Cerebellar nuclear complex (tissue), 1 donor: ENCODE measurements around the gene TCL1A.

Experiments used
- DNase-seq, 2 experiments: peaks; one replicate each; lab custom pipeline; 2025; lab: John Stamatoyannopoulos, UW

Gene TCL1A

DNA sequence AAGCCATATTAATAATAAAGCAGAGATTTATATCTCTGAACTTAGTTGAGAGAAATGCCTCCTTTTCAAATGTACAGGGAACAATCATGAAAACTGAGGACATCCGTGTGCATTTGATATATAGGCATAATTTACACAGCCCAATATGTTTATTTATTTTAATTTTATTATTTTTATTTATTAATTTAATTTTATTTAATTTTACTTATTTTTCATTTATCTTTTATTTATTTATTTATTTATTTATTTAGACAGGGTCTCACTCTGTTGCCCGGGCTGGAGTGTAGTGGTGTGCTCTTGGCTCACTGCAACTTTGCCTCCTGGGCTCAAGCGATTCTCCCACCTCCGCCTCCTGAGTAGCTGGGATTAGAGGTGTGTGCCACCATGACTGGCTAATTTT, 8.4 kb downstream of the TCL1A start:
- DNase-seq, result no peak

DNA sequence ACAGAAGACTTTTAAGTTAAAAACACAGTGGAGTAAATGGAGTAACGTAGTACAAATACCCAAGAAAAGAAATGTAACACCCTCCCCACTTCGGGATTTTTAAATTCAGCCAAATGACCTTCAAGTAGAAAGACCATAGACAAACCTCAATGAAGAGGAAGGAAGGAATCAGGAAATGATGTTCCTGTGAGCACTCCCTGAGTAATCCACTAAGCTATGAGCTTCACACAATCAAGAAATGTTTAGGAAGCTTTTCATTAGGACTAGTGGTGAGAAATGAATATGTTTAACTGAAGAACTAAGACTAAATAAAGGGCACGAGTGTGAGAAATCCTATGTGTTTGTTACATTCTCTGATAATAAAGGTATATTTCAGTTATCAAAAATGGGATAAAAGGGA, 10.1 kb downstream of the TCL1A start:
- no peak for DNase-seq

DNA sequence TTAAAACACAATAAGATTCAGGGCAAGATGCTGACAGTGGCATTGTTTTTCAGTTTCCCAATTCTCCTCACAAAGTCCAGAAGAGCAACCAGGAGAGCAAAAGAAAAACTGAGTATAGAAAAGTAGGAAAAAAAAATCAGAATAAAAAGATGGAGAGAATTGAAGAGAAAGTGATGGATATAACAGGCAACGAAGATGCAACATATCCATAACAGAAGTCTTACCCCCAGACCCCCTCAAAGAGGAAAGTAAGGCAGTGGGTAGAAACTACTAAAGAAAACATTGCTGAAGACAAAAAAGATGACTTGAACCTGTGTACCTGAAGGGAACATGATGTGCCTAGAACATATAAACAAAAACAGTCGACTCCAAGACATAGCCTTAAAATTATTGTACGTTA, 10.6 kb downstream of the TCL1A start:
- no peak for DNase-seq

DNA sequence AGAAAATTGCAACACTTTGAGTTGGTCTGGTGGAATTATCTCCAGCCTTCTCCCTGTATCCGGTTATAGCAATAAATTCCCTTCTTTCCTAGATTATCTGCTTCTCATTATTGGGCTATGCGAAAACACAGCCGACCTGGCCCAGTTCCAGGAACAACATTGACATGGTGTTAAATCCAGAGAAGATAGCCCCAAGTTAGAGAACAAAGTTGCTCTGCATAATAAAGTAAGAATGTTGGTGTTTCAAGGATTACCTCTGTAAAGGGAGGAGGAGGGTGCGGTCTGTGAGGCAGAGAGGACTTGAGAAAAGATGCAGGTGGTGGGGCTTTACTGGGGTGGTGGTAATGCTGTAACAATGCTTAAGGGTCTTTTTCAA, 12.1 kb downstream of the TCL1A start:
- no peak for DNase-seq

DNA sequence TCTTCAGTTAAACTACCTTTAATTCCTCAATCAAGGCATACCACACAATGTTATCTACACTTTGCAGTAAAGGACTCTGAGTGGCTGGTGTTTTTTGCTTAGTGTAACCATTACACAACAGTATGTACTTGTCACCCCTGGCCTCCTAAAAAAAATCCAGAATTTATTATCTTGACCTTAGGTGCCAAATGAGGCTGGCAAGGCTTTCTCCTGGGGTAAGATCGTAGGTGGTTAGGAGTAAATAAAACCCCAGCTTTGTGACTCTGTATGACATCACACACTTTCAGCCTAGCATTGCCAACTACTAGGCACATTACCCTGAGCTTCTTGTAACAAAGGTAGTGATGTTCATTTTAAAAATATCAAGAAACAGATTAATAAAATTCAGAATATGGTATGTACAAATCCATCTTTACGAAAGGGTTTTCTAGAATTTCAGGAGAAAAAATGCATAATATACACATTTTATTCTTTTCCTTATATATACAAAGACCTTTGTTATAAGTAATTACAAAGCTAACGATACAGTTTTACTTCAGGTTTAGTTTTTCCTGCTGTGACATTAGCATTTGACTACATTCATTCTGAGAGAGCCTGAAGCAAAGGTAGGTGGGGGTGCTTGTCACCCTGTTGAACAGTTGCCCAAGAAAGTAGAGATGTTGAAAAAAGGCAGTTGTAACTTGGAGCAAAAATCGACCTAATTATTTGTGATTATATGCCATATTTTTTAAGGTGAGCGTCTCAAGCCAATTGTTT, 13.5 kb downstream of the TCL1A start:
- DNase-seq, result no peak

DNA sequence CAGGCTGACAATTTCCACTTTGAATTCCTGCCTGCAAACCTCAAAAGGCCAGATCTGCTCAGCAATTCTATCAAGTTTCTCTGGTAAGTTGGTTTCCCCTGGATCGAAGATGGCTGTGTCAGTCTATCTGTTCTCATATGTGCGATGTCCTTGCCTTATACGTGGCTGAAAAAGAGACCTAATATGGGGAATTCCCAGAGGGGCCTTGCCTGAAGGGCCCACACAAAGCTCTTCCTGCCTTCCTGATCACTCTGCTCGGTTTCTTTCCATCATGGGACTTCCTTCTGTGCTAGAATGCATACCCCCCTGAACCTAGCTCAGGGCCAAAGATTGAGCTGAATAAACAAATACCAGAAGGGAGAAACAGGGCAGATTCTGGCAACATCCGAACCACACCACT, 14.5 kb downstream of the TCL1A start:
- DNase-seq, result no peak

DNA sequence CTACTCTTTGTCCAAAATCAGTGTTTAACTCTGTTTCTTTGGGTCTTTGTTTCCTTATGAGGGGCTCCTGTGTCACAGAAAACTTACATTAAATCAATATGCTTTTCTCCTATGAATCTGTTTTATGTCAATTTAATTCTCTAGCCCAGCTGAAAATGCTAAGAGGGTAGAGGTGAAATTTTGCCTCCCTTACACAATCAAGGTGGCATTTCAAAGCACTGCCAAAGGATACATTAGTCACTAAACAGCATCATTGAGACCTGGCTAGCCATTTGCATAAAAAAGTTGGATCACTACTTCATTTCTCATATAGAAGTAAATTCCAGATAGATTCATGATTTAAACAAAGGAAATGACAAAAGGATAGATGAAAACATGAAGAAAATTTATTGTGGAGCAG, 15.6 kb downstream of the TCL1A start:
- no peak for DNase-seq

DNA sequence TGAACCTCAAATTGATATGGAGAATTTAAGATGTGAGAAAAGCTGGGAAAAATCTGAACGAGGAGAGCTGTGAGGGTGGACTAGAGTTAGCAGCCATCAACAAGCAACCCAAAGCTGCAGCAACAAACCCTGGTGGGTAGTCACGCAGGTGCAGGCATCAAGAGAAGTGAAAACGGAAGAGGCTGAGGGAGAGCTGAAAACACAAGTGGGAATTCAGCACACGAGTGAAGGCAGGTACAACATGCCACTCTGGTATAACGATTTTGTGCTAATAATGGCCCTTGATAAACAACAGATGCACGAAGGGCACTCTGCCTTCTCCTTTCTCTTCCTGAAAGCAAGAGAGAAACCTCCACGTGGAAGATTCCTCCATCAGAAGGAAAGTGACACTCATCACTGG, 16.2 kb downstream of the TCL1A start:
- DNase-seq, result no peak

DNA sequence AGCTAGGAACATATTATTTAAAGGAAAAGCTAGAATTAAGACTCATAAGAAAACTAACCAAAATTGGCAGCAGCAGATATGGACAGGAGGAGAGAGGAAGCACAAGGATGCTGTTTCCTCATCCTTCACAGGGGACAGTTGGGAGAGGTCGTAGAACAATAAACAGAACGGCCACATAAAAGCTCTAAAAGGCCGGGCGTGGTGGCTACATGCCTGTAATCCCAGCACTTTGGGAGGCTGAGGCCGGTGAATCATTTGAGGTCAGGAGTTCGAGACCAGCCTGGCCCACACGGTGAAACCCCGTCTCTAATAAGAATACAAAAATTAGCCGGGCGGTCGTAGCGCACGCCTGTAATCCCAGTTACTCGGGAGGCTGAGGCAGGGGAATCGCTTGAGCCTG, 17.2 kb downstream of the TCL1A start:
- no peak for DNase-seq

DNA sequence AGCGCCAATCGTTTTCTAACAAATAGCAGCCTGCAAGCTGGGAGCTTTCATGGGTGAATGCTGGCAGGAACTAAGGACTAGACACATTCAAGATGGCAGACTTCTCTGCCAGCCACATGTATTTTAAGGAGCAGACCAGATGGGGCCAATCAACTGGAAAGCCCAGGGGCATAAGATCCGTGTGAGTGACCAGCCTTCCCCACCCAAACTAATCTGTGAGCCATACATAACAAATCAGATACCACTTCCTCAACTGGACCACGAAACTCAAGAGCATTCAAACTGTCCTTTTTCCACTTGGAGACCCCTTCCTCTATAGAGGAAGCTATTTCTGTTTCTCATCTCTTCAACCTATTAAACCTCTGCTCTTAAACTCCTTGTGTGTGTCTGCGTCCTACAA, 18.0 kb downstream of the TCL1A start:
- no peak for DNase-seq

DNA sequence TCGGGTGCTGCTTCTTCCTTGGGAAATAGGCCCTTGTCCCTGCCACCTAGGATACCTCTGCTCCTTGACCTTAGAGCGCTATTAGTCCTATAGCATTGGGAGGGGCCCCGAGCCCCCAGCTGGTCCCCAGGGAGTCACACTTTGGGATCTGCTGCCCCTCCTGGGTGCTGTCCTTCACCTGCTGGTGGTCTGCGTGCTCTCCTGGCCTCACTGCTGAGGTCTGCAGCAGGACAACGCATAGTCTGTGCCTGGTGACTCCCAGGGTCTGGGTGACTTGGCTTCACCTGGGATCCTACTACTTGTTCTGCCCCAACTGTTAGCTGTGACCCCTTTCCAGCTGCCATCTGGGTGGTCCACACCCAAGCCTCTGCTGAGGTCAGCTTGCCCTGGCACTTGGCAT, 18.9 kb downstream of the TCL1A start:
- DNase-seq, result no peak

DNA sequence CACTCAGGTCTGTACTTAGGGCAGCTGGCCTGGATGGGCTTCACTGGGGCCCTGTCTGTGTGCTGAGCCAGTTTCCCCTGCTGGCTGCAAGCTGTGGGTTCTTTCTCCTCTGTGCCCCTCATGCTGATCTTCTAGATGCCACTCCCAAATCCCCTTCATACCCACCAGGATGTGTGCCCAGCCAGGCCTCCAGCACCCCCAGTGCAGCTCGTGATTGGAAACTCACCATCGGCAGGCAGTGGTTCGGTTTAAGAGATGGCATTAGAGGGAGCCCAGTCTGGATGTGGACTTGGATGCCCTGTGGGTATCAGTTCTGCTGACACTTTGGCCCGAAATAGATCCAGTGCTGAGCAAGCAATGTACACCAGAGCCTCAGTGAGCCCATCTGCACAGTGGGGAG, 21.8 kb downstream of the TCL1A start:
- DNase-seq, result no peak

DNA sequence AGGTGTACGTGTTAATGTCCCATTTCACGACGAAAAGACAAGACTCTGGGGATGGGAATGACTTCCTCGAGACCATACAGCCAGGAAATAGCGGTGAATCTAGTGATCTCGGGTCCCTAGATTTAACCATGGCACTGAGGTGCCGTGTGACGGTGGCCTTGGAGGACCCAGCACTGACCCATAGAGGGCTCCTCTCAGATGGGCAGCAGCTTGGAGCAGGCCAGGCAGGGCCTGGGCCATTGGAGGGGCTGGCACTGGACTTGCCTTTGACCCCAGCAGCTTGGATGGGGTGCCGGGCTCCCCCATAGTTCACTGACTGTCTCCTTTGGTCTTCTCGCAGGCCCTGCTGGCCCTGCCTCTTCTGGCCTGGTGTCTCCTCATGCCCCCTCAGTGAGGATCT, 22.3 kb downstream of the TCL1A start:
- no peak for DNase-seq

DNA sequence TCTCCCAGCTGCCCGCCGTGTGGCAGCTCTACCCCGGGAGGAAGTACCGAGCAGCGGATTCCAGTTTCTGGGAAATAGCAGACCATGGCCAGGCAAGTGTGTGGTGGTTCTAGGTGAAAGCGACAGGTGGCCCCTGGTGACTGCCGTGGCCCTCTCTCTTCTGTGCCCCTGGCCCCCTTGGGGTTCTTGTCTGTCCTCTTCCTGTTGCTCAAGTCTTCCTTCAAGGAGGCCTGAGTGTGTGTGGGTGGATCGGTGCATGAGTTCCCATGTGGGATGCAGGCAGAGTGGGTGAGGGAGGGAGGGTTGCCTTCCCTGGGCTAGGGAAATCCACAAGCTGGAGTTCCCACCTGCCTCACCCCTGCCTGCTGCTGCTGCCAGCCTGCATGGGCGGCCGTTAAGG, 23.1 kb downstream of the TCL1A start:
- DNase-seq, result no peak

DNA sequence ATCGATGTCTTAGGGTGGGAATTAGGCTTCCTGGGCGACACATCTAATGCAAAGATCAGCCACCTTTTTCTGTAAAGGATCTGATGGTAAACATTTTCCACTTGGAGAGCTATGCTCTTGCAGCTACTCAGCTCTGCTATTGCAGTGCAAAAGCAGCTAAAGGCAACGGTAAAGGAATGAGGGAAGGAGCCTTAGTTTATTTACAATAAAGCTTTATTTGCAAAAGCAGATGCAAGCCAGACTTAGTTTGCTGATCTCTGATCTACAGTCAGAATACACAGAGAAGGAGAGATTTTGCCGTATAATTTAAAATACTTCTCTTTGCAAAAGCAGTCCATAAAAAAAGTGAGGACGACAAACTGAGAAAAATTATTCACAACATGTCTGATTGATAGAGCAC, 24.5 kb downstream of the TCL1A start:
- no peak for DNase-seq

DNA sequence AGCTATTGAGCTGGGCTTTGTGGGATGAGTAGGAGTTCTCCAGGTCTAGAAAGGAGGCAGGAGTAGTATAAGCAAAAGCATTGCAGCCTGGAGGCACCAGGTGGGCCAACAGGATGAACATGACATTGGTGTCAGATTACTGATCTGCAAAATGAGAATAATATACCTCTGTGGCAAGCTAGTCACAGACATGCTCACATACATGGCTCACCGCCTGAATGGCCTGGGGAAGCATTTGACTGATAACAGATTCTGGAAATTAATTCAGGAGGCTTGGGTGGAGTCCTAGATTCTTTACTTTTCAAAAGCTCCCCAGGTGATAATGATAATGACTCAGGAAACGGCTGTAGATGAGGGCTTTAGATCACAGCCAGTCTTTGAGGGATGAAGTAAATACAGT, 27.0 kb downstream of the TCL1A start:
- no peak for DNase-seq

DNA sequence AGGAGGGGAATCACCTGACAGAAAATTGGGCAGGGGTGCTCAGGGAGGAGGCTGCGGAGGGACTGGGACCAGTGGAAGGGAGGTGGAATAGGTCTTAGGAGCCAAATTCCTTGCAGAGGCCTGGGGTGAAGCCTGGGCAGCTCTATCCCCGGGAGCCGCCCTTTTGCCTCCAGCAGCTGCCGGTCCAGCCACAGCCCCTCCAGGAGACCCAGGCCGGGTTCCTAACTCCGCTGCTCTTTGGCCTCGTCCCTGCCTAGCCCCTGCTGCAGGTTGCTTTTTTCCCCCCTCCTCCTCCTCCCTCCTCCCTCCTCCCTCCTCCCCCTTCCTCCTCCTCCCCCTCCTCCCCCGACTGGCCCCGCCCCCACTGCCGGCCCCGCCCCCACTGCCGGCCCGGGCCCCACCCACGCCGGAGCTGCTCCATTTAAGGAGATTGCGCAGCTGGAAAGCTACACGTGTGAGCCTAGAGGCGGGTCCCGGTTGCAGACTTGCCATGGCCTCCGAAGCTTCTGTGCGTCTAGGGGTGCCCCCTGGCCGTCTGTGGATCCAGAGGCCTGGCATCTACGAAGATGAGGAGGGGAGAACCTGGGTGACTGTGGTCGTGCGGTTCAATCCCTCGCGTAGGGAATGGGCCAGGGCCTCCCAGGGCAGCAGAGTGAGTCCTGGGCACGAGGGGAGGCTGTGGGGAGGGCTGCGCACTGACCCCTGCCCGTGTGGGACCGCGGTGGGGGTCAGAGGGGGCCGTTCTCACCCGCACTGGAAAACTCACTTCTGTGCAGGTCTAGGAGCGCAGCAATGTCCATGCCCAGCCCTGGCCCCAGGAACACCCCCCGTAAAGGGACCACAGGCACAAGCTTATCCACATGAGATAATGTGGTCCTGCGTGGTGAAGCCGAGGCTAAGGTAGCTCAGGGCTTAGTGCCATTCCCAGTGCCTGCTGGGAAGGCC, 27.7 kb downstream of the TCL1A start, which contains the start of gene TCL1B:
Gene TCL1B, plus strand, starts transcription at position 449 of the 945 bp plus-strand sequence. Its CDS starts 42 bp downstream, at position 491.
- DNase-seq, result no peak

DNA sequence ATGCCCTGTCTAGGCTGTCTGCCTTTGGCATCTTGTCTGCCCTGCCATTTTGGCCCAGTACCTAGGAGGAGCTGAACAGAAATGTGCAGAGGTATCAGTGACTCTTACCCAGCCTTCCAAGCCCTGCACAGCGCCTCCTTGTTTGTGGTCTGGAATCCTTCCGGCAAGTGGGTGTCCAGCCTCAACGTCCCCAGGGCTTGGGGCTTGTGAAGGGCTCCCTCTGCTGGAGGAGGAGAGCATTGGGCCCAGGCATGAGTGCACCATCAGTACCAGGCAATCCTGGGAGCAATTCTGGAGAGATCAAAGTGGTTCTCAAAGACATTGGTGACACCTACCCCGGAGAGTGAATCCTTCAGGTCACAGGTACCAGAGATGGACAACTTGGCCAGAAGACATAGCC, 30.1 kb downstream of the TCL1A start:
- DNase-seq, result no peak

DNA sequence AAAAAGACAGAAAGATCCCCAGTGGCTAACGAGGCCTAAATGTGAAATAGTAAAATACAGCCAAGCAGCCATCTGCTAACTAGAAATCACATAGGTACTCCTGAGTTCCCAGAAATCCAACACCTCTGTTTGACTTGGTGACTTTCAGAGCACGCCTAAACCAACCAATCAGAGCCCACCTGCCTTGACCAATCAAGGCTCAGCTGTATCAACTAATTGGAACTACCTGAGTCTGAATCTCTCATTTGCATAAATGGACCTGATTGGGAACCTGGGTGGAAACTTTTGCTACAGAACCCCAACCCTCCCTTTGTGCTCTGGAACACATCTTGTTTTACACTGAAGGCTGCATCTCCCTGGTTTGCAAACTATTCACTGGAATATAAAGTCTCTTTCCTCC, 32.8 kb downstream of the TCL1A start:
- DNase-seq, result no peak

DNA sequence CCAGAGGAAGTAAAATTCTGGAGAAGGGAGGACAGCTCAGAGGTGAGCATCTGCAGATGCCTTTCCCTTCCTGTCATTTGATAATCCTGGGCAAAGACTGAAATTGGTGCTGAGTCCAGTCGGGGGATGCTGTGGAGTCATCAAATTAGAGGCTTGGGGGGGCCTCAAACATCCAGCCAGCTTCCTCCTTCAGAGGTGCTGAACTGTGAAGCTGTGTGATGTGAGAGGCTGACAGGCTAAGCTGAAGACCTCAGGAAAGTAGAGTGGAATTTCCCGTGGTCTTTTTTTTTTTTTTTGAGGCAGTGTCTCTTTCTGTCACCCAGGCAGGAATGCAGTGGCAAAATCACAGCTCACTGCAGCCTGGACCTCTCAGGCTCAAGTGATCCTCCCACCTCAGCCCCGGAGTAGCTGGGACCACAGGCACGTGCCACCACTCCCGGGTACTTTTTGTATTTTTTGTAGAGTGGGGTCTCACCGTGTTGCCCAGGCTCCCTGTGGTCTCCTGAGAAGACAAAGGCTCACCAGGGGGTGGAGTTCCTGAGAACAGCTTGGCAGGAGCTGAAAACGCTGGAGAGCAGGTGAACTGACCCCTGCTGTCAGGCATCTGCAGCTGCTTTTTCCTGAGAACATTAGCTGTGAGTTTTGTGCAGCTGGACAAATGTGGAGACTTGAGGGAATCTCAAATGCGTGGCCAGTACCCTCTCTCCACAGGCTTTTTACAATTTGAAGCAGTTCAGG, 33.8 kb downstream of the TCL1A start:
- DNase-seq, result no peak

DNA sequence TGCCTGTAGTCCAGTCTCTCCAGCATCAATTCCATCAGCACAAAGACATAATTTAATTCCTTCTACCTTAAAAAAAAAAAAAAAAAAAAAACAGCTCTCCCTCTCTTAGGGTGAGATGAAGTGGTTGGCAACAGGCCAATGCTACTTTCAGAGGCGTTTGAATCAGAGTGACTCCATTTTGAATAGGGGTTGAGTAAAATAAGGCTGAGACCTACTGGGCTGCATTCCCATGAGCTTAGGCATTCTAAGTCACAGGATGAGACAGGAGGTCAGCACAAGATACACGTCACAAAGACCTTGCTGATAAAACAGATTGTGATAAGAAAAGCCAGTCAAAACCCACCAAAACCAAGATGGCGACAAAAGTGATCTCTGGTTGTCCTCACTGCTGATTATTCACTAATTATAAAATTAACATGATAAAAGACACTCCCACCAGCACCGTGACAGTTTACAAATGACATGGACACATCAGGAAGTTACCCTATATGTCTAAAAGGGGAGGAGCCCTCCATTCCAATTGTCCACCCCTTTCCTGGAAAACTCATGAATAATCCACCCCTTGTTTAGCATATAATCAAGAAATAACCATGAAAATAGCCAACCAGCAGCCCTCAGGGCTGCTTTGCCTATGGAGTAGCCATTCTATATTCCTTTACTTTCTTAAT, 34.6 kb downstream of the TCL1A start:
- DNase-seq, result no peak
